Measurements from ENCODE around the gene RXRB.

RXRB gene

DNA sequence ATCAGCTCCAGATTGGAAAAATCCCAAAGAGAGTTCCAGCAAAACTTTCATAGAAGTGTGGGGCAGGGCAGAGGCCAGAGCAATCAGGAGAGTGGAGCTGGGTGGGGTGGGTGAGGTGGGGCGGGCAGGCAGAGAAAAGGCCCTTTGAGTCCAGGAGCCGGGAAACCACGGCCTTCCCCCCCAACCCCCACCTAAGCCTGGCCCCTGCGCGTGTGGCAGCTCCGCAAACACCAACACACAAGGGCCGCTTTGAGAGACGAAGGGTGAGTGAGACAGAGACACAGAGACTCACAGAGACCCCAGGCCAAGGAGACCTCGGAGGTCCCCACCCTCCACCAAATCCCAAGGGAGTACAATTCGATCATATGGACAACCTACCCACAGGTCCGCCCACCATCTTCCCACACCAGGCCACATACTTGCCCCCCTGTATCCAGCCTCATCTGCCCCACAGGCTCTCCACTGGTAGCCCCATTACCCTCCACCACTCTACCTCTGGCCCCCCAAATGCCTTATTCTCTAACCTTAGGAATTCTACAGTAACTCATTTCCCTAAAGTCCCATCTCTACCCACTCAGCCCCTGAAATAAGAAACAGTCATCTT lies 9.9 kb downstream of the RXRB start:
- Histone ChIP-seq H4K20me1 (ENCODE audit: insufficient read depth, low read length) (no peaks in the 10 kb centered on the region), H3K27me3 (ENCODE audit: insufficient read depth, low read length) (peaks cover 13% of the 10 kb centered on the region), H3K4me3 (ENCODE audit: low read depth, low read length, poor library complexity, severe bottlenecking) (no peak overlapping the region), H3K4me2 (ENCODE audit: low read length) (no peak overlapping the region), H3K9ac (ENCODE audit: low read length) (no peak overlapping the region), H2AFZ (ENCODE audit: low read length) (no peak overlapping the region), H3F3A (ENCODE audit: insufficient read depth, low read length) (no peaks in the 10 kb centered on the region), H3K9me2 (ENCODE audit: low read depth, low read length) (no peaks in the 10 kb centered on the region), H3K27ac (ENCODE audit: low read depth, low read length, poor library complexity, severe bottlenecking) (no peak overlapping the region), H3K36me3 (ENCODE audit: insufficient read depth, low read length) (peaks cover 22% of the 10 kb centered on the region), H3K9me3 (ENCODE audit: low read length) (no peaks in the 10 kb centered on the region), H3K79me2 (ENCODE audit: insufficient read depth, low read length) (no peaks in the 10 kb centered on the region), H3K4me1 (ENCODE audit: insufficient read depth, low read length, severe bottlenecking) (peaks cover 10% of the 10 kb centered on the region)
- no peak for TF ChIP-seq EZH2 (IDR thresholded peaks at IDR 0.05; ENCODE audit: borderline replicate concordance, low read length)
- TF ChIP-seq, protein P1, sequence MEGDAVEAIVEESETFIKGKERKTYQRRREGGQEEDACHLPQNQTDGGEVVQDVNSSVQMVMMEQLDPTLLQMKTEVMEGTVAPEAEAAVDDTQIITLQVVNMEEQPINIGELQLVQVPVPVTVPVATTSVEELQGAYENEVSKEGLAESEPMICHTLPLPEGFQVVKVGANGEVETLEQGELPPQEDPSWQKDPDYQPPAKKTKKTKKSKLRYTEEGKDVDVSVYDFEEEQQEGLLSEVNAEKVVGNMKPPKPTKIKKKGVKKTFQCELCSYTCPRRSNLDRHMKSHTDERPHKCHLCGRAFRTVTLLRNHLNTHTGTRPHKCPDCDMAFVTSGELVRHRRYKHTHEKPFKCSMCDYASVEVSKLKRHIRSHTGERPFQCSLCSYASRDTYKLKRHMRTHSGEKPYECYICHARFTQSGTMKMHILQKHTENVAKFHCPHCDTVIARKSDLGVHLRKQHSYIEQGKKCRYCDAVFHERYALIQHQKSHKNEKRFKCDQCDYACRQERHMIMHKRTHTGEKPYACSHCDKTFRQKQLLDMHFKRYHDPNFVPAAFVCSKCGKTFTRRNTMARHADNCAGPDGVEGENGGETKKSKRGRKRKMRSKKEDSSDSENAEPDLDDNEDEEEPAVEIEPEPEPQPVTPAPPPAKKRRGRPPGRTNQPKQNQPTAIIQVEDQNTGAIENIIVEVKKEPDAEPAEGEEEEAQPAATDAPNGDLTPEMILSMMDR (IDR thresholded peaks at IDR 0.05; ENCODE audit: low read length), result no peak

DNA sequence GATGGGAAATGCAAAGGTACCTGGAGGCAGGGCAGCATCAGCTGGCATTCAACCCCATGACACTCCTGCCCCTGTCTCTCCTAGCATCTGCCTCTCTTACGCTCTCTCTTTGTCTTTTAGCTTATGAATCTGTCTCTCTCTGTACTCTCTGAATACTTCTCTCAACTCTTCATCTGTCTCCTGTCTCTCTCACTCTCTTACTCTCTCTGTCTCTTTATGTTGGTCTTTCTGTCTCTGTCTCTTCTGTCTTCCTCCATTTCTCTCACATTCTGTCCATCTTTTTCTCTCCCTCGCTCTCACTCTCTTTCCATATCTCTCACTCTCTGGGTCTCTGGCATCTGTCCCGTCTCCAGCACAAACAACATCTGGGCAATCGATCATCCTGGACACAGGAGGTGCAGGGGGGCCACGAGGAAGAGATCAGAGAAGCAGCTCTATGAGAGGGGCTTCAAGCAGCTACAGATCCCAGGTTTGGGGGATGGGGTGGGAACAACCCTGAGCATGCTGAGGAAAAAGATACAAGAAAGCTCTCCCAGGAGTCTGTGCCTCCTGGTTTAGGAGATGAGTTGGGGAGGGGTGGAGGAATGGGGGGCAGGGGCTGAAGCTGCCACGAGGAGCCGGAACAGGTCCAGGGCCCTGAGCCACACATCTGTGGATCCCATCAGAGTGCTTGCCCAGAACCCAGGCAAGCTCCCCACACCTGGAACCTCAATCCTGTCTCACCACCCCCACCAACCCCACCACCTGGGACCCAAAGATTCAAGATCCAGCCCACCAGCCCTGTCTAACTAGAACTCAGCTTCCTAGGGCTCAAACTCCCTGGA lies 10.6 kb downstream of the RXRB start:
- no peak overlapping the region for H3K4me2 ChIP-seq (ENCODE audit: low read length)

GRCh38 chr6:33189164-33189563 lies 11.3 kb downstream of the RXRB start:
- Histone ChIP-seq H2AFZ (ENCODE audit: low read length) (no peak overlapping the region), H3K4me2 (ENCODE audit: low read length) (no peak overlapping the region), H3F3A (ENCODE audit: insufficient read depth, low read length) (no peaks in the 10 kb centered on the region), H4K20me1 (ENCODE audit: insufficient read depth, low read length) (no peaks in the 10 kb centered on the region), H3K4me3 (ENCODE audit: low read depth, low read length, poor library complexity, severe bottlenecking) (no peak overlapping the region), H3K27ac (ENCODE audit: low read depth, low read length, poor library complexity, severe bottlenecking) (no peak overlapping the region), H3K36me3 (ENCODE audit: insufficient read depth, low read length) (peaks cover 8% of the 10 kb centered on the region), H3K9me3 (ENCODE audit: low read length) (no peaks in the 10 kb centered on the region), H3K27me3 (ENCODE audit: insufficient read depth, low read length) (peaks cover 13% of the 10 kb centered on the region), H3K9me2 (ENCODE audit: low read depth, low read length) (no peaks in the 10 kb centered on the region), H3K4me1 (ENCODE audit: insufficient read depth, low read length, severe bottlenecking) (peaks cover 10% of the 10 kb centered on the region), H3K9ac (ENCODE audit: low read length) (no peak overlapping the region), H3K79me2 (ENCODE audit: insufficient read depth, low read length) (no peaks in the 10 kb centered on the region)
- TF ChIP-seq EZH2 (IDR thresholded peaks at IDR 0.05; ENCODE audit: borderline replicate concordance, low read length), result no peak
- TF ChIP-seq, protein P1 (IDR thresholded peaks at IDR 0.05; ENCODE audit: low read length), result no peak

More for the DNA sequence above, 10.6 kb downstream of the RXRB start:
- Histone ChIP-seq H3K9me3 (ENCODE audit: low read length) (no peaks in the 10 kb centered on the region), H3K4me3 (ENCODE audit: low read depth, low read length, poor library complexity, severe bottlenecking) (no peak overlapping the region), H3K9me2 (ENCODE audit: low read depth, low read length) (no peaks in the 10 kb centered on the region), H3K36me3 (ENCODE audit: insufficient read depth, low read length) (peaks cover 15% of the 10 kb centered on the region), H4K20me1 (ENCODE audit: insufficient read depth, low read length) (no peaks in the 10 kb centered on the region), H3F3A (ENCODE audit: insufficient read depth, low read length) (no peaks in the 10 kb centered on the region), H3K4me1 (ENCODE audit: insufficient read depth, low read length, severe bottlenecking) (peaks cover 10% of the 10 kb centered on the region), H3K27ac (ENCODE audit: low read depth, low read length, poor library complexity, severe bottlenecking) (no peak overlapping the region), H3K9ac (ENCODE audit: low read length) (no peak overlapping the region), H3K27me3 (ENCODE audit: insufficient read depth, low read length) (peaks cover 13% of the 10 kb centered on the region), H3K79me2 (ENCODE audit: insufficient read depth, low read length) (no peaks in the 10 kb centered on the region), H2AFZ (ENCODE audit: low read length) (no peak overlapping the region)
- TF ChIP-seq EZH2 (IDR thresholded peaks at IDR 0.05; ENCODE audit: borderline replicate concordance, low read length), result no peak
- TF ChIP-seq, protein P1 (IDR thresholded peaks at IDR 0.05; ENCODE audit: low read length), result no peak
